Activated T-cell treated with anti-CD3 and anti-CD28 coated beads, Interleukin-2, amount 50 U/mL, for 24 hours (primary cell): ENCODE results near the gene GPHN.
A peak's percentile ranks its signal among the peaks of the same experiment; 100 is the strongest.
"Not testable (repeated sequence)": the region's sequence is repeated elsewhere in the genome, so short reads cannot be mapped to it uniquely, and the experiment has no call there.

Source experiments
- DNase-seq: peaks from one replicate; pipeline ENCODE4 v3.0.0-alpha.2; 2020
- H3K27ac Mint-ChIP-seq: 2 replicates; pipeline ENCODE4 v1.8.0; 2020; ENCODE audit warnings: mild to moderate bottlenecking, mixed read lengths
- H3K27me3 Mint-ChIP-seq: 2 replicates; pipeline ENCODE4 v1.8.0; 2020; ENCODE audit warnings: mixed read lengths
- H3K36me3 Mint-ChIP-seq: 2 replicates; pipeline ENCODE4 v1.8.0; 2020; ENCODE audit warnings: low read depth, mixed read lengths
- H3K4me1 Mint-ChIP-seq: 2 replicates; pipeline ENCODE4 v1.8.0; 2020; ENCODE audit warnings: low read depth, mixed read lengths
- H3K4me3 Mint-ChIP-seq: 2 replicates; pipeline ENCODE4 v1.8.0; 2020; ENCODE audit warnings: mild to moderate bottlenecking, moderate library complexity, mixed read lengths
- H3K9me3 Mint-ChIP-seq: 2 replicates; pipeline ENCODE4 v1.8.0; 2020; ENCODE audit warnings: mixed read lengths

Gene GPHN

GRCh38 chr14:66490143-66491111 lies 17.5 kb upstream of the GPHN start:
- no peaks in the 10 kb centered on the region for H3K27me3 Mint-ChIP-seq
- H3K36me3 Mint-ChIP-seq: no peaks in the 10 kb centered on the region
- H3K27ac Mint-ChIP-seq: no peak overlapping the region
- H3K4me1 Mint-ChIP-seq: peaks cover 1% of the 10 kb centered on the region
- DNase-seq: no peak
- no peak overlapping the region for H3K4me3 Mint-ChIP-seq
- H3K9me3 Mint-ChIP-seq: no peaks in the 10 kb centered on the region

- no peak overlapping the region for H3K27ac Mint-ChIP-seq
- no peak overlapping the region for H3K4me3 Mint-ChIP-seq
- H3K9me3 Mint-ChIP-seq: no peaks in the 10 kb centered on the region
- H3K4me1 Mint-ChIP-seq: peaks cover 17% of the 10 kb centered on the region
- H3K27me3 Mint-ChIP-seq: no peaks in the 10 kb centered on the region
- no peak for DNase-seq
- no peaks in the 10 kb centered on the region for H3K36me3 Mint-ChIP-seq
Observed at GRCh38 chr14:66493750-66494149, 14.2 kb upstream of the GPHN start.

- DNase-seq: peak; percentile 32
- Mint-ChIP-seq H3K4me1 (peaks cover 17% of the 10 kb centered on the region), H3K36me3 (no peaks in the 10 kb centered on the region), H3K4me3 (no peak overlapping the region), H3K9me3 (no peaks in the 10 kb centered on the region), H3K27ac (no peak overlapping the region), H3K27me3 (no peaks in the 10 kb centered on the region)
Observed at GRCh38 chr14:66495218-66496098, 12.5 kb upstream of the GPHN start.

- H3K27me3 Mint-ChIP-seq: no peaks in the 10 kb centered on the region
- H3K4me3 Mint-ChIP-seq: no peak overlapping the region
- no peak for DNase-seq
- no peaks in the 10 kb centered on the region for H3K36me3 Mint-ChIP-seq
- no peak overlapping the region for H3K27ac Mint-ChIP-seq
- no peaks in the 10 kb centered on the region for H3K9me3 Mint-ChIP-seq
- H3K4me1 Mint-ChIP-seq: peaks cover 17% of the 10 kb centered on the region
Observed at GRCh38 chr14:66496188-66496807, 11.6 kb upstream of the GPHN start.

- Mint-ChIP-seq H3K27ac (no peak overlapping the region), H3K9me3 (no peaks in the 10 kb centered on the region), H3K4me1 (peaks cover 17% of the 10 kb centered on the region), H3K36me3 (no peaks in the 10 kb centered on the region), H3K4me3 (no peak overlapping the region), H3K27me3 (no peaks in the 10 kb centered on the region)
- no peak for DNase-seq
Observed at GRCh38 chr14:66496911-66497310, 11.0 kb upstream of the GPHN start.

GRCh38 chr14:66498311-66498710 lies 9.6 kb upstream of the GPHN start:
- no peaks in the 10 kb centered on the region for H3K27me3 Mint-ChIP-seq
- no peaks in the 10 kb centered on the region for H3K36me3 Mint-ChIP-seq
- no peak for DNase-seq
- H3K9me3 Mint-ChIP-seq: no peaks in the 10 kb centered on the region
- peaks cover 17% of the 10 kb centered on the region for H3K4me1 Mint-ChIP-seq
- no peak overlapping the region for H3K27ac Mint-ChIP-seq
- H3K4me3 Mint-ChIP-seq: no peak overlapping the region

- no peaks in the 10 kb centered on the region for H3K9me3 Mint-ChIP-seq
- H3K4me3 Mint-ChIP-seq: no peak overlapping the region
- peaks cover 8% of the 10 kb centered on the region for H3K4me1 Mint-ChIP-seq
- H3K27ac Mint-ChIP-seq: no peak overlapping the region
- no peak for DNase-seq
- H3K27me3 Mint-ChIP-seq: no peaks in the 10 kb centered on the region
- H3K36me3 Mint-ChIP-seq: no peaks in the 10 kb centered on the region
Observed at GRCh38 chr14:66501592-66501991, 6.4 kb upstream of the GPHN start.

- not testable (repeated sequence) for H3K27ac Mint-ChIP-seq, H3K9me3 Mint-ChIP-seq, H3K27me3 Mint-ChIP-seq, H3K36me3 Mint-ChIP-seq, H3K4me3 Mint-ChIP-seq, DNase-seq
- H3K4me1 Mint-ChIP-seq: peaks cover 12% of the 10 kb centered on the region
Observed at GRCh38 chr14:66502836-66503235, 5.1 kb upstream of the GPHN start.

GRCh38 chr14:66503532-66503931 lies 4.4 kb upstream of the GPHN start:
- H3K9me3 Mint-ChIP-seq: no peaks in the 10 kb centered on the region
- H3K36me3 Mint-ChIP-seq: peaks cover 15% of the 10 kb centered on the region
- H3K27me3 Mint-ChIP-seq: no peaks in the 10 kb centered on the region
- H3K4me3 Mint-ChIP-seq: no peak overlapping the region
- peaks cover 12% of the 10 kb centered on the region for H3K4me1 Mint-ChIP-seq
- no peak for DNase-seq
- H3K27ac Mint-ChIP-seq: no peak overlapping the region

- H3K27ac Mint-ChIP-seq: peak overlapping the region; percentile 97
- no peaks in the 10 kb centered on the region for H3K9me3 Mint-ChIP-seq
- H3K4me3 Mint-ChIP-seq: peak overlapping the region; percentile 91
- peaks cover 40% of the 10 kb centered on the region for H3K4me1 Mint-ChIP-seq
- H3K36me3 Mint-ChIP-seq: peaks cover 17% of the 10 kb centered on the region
- H3K27me3 Mint-ChIP-seq: peaks cover 3% of the 10 kb centered on the region
- DNase-seq: no peak
Observed at GRCh38 chr14:66507181-66507721, 696 bp upstream of the GPHN start.

GRCh38 chr14:66508547-66508845 lies 549 bp downstream of the GPHN start:
- Mint-ChIP-seq H3K27ac (peak overlapping the region; percentile 97), H3K4me1 (peaks cover 48% of the 10 kb centered on the region), H3K9me3 (no peaks in the 10 kb centered on the region), H3K36me3 (peaks cover 17% of the 10 kb centered on the region), H3K27me3 (peaks cover 3% of the 10 kb centered on the region), H3K4me3 (peak overlapping the region; percentile 91)
- DNase-seq: no peak

- peak overlapping the region; percentile 91 for H3K4me3 Mint-ChIP-seq
- H3K36me3 Mint-ChIP-seq: peaks cover 17% of the 10 kb centered on the region
- no peaks in the 10 kb centered on the region for H3K9me3 Mint-ChIP-seq
- H3K27ac Mint-ChIP-seq: peak overlapping the region; percentile 79
- peaks cover 48% of the 10 kb centered on the region for H3K4me1 Mint-ChIP-seq
- DNase-seq: peak; percentile 78
- H3K27me3 Mint-ChIP-seq: peaks cover 3% of the 10 kb centered on the region
Observed at GRCh38 chr14:66508846-66509621, 1.1 kb downstream of the GPHN start.

GRCh38 chr14:66509874-66510273 lies 1.9 kb downstream of the GPHN start:
- Mint-ChIP-seq H3K9me3 (no peaks in the 10 kb centered on the region), H3K36me3 (peaks cover 17% of the 10 kb centered on the region), H3K4me1 (peaks cover 48% of the 10 kb centered on the region), H3K27ac (no peak overlapping the region), H3K4me3 (peak overlapping the region; percentile 91), H3K27me3 (peaks cover 3% of the 10 kb centered on the region)
- no peak for DNase-seq

- H3K36me3 Mint-ChIP-seq: peaks cover 17% of the 10 kb centered on the region
- peaks cover 3% of the 10 kb centered on the region for H3K27me3 Mint-ChIP-seq
- no peak overlapping the region for H3K27ac Mint-ChIP-seq
- no peak for DNase-seq
- no peaks in the 10 kb centered on the region for H3K9me3 Mint-ChIP-seq
- no peak overlapping the region for H3K4me3 Mint-ChIP-seq
- H3K4me1 Mint-ChIP-seq: peaks cover 42% of the 10 kb centered on the region
Observed at GRCh38 chr14:66511849-66512248, 3.9 kb downstream of the GPHN start.
